WTC11 (cell line): ENCODE results near the gene YIF1A.

ENCODE experiments used
- NR2C2 ChIP-seq: sonication (generic); formaldehyde crosslinking; IDR thresholded peaks from 2 replicates; pipeline ENCODE4 v1.8.0; 2022; ENCODE audit warnings: mild to moderate bottlenecking, missing genetic modification reagents
- TF ChIP-seq, protein P1 (sequence below): sonication (generic); formaldehyde crosslinking; IDR thresholded peaks from 2 replicates; pipeline ENCODE4 v1.8.0; 2022; ENCODE audit warnings: mild to moderate bottlenecking, missing genetic modification reagents
- TF ChIP-seq, protein P2 (sequence below): fragments of 250-450 bp; sonication (Bioruptor Pico); IDR thresholded peaks from 2 replicates; pipeline ENCODE4 v1.9.0; 2021; ENCODE audit warnings: moderate library complexity, mild to moderate bottlenecking, inconsistent platforms, borderline replicate concordance
- TF ChIP-seq, protein P3 (sequence below): sonication (generic); formaldehyde crosslinking; IDR thresholded peaks from 2 replicates; pipeline ENCODE4 v1.8.1; 2022; ENCODE audit warnings: low read depth, missing genetic modification reagents, borderline replicate concordance
- TF ChIP-seq, protein P4 (sequence below): fragments of 200-600 bp; IDR thresholded peaks from 2 replicates; pipeline ENCODE4 v1.8.0; 2022; ENCODE audit warnings: antibody characterized with exemption

DNA sequence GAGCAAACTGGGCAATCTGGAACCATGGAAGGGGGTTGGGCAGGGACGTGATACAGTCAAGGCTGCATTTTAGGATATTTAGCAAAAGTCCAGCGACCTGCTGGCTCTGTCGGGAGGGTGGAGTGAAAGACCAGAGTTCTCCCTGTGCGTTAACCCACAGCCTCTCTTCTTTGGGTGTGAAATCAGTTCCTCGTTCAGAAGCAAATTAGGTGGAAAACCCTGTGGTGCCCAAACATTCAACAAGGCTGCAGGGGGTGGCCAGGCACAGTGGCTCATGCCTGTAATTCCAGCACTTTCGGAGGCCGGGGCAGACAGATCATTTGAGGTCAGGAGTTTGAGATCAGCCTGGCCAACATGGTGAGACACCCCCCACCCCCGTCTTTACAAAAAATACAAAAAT is 8.7 kb upstream of the YIF1A start:
- TF ChIP-seq, protein P1, sequence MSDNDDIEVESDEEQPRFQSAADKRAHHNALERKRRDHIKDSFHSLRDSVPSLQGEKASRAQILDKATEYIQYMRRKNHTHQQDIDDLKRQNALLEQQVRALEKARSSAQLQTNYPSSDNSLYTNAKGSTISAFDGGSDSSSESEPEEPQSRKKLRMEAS (CRISPR knock-in tag) = no peak
- TF ChIP-seq, protein P2, sequence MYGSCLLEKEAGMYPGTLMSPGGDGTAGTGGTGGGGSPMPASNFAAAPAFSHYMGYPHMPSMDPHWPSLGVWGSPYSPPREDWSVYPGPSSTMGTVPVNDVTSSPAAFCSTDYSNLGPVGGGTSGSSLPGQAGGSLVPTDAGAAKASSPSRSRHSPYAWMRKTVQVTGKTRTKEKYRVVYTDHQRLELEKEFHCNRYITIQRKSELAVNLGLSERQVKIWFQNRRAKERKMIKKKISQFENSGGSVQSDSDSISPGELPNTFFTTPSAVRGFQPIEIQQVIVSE (CRISPR knock-in tag) = no peak
- TF ChIP-seq, protein P3, sequence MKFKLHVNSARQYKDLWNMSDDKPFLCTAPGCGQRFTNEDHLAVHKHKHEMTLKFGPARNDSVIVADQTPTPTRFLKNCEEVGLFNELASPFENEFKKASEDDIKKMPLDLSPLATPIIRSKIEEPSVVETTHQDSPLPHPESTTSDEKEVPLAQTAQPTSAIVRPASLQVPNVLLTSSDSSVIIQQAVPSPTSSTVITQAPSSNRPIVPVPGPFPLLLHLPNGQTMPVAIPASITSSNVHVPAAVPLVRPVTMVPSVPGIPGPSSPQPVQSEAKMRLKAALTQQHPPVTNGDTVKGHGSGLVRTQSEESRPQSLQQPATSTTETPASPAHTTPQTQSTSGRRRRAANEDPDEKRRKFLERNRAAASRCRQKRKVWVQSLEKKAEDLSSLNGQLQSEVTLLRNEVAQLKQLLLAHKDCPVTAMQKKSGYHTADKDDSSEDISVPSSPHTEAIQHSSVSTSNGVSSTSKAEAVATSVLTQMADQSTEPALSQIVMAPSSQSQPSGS (CRISPR knock-in tag) = no peak
- TF ChIP-seq, protein P4, sequence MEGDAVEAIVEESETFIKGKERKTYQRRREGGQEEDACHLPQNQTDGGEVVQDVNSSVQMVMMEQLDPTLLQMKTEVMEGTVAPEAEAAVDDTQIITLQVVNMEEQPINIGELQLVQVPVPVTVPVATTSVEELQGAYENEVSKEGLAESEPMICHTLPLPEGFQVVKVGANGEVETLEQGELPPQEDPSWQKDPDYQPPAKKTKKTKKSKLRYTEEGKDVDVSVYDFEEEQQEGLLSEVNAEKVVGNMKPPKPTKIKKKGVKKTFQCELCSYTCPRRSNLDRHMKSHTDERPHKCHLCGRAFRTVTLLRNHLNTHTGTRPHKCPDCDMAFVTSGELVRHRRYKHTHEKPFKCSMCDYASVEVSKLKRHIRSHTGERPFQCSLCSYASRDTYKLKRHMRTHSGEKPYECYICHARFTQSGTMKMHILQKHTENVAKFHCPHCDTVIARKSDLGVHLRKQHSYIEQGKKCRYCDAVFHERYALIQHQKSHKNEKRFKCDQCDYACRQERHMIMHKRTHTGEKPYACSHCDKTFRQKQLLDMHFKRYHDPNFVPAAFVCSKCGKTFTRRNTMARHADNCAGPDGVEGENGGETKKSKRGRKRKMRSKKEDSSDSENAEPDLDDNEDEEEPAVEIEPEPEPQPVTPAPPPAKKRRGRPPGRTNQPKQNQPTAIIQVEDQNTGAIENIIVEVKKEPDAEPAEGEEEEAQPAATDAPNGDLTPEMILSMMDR = no peak
- TF ChIP-seq NR2C2 (CRISPR knock-in tag) = no peak
